Osteoblast (primary cell): ENCODE results near the gene CTCFL. TPM values are rescaled to one million over a fixed set of nuclear protein-coding genes. Genes with fewer than 3 reads are reported as not detected.
A peak's percentile ranks its signal among the peaks of the same experiment; 100 is the strongest.
"Not testable (repeated sequence)": the region's sequence is repeated elsewhere in the genome, so short reads cannot be mapped to it uniquely, and the experiment has no call there.

ENCODE experiments used
- DNase-seq: peaks from one replicate; pipeline ENCODE4 v3.0.0; 2011; ENCODE audit warnings: low spot score, mixed read lengths; ENCODE audit not compliant: insufficient read length; ENCODE audit errors: missing footprints
- H2AFZ ChIP-seq: 2 replicates; pipeline ENCODE4 v1.6.0; 2011; ENCODE audit warnings: mild to moderate bottlenecking, low read length
- H3K27ac ChIP-seq: 2 replicates; pipeline ENCODE4 v1.5.1; 2011; ENCODE audit warnings: mild to moderate bottlenecking, low read depth, low read length, moderate library complexity
- H3K27me3 ChIP-seq: 2 replicates; pipeline ENCODE4 v1.6.0; 2012; ENCODE audit warnings: mild to moderate bottlenecking, control low read depth, inconsistent platforms, low read length, moderate library complexity; ENCODE audit not compliant: insufficient read depth
- H3K36me3 ChIP-seq: 2 replicates; pipeline ENCODE4 v1.5.1; 2011; ENCODE audit warnings: mild to moderate bottlenecking, low read length, control low read depth, moderate library complexity; ENCODE audit not compliant: insufficient read depth
- H3K4me1 ChIP-seq: 2 replicates; pipeline ENCODE4 v1.5.1; 2011; ENCODE audit warnings: mild to moderate bottlenecking, low read length, control low read depth, moderate library complexity; ENCODE audit not compliant: insufficient read depth
- H3K4me2 ChIP-seq: 2 replicates; pipeline ENCODE4 v1.6.0; 2011; ENCODE audit warnings: mild to moderate bottlenecking, low read length; ENCODE audit not compliant: insufficient read depth
- H3K4me3 ChIP-seq: fragments of 200-600 bp; sonication (generic); 3 replicates; pipeline ENCODE4 v1.5.1; 2012; ENCODE audit warnings: mild to moderate bottlenecking, low read length, inconsistent platforms; ENCODE audit not compliant: insufficient read depth
- H3K79me2 ChIP-seq: 2 replicates; pipeline ENCODE4 v1.6.0; 2012; ENCODE audit warnings: mild to moderate bottlenecking, low read length, control low read depth, inconsistent platforms; ENCODE audit not compliant: insufficient read depth
- H3K9me3 ChIP-seq: 2 replicates; pipeline ENCODE4 v1.5.1; 2011; ENCODE audit warnings: low read depth, low read length, control low read depth
- H4K20me1 ChIP-seq: 2 replicates; pipeline ENCODE4 v1.6.0; 2012; ENCODE audit warnings: mild to moderate bottlenecking, low read length, control low read depth; ENCODE audit not compliant: insufficient read depth
- CTCF ChIP-seq: IDR thresholded peaks from 2 replicates; pipeline ENCODE4 v1.5.1; 2011; ENCODE audit warnings: mild to moderate bottlenecking, low read depth, low read length, moderate library complexity; ENCODE audit errors: extremely low read depth
- total RNA-seq: library from RNA; depleted of rRNA; stranded (reverse); fragments of >200 nt; gene quantifications from 2 replicates; pipeline ENCODE4 v1.2.3, GENCODE V29; 2012

The CTCFL gene
- total RNA-seq, 1 donor = not detected

DNA sequence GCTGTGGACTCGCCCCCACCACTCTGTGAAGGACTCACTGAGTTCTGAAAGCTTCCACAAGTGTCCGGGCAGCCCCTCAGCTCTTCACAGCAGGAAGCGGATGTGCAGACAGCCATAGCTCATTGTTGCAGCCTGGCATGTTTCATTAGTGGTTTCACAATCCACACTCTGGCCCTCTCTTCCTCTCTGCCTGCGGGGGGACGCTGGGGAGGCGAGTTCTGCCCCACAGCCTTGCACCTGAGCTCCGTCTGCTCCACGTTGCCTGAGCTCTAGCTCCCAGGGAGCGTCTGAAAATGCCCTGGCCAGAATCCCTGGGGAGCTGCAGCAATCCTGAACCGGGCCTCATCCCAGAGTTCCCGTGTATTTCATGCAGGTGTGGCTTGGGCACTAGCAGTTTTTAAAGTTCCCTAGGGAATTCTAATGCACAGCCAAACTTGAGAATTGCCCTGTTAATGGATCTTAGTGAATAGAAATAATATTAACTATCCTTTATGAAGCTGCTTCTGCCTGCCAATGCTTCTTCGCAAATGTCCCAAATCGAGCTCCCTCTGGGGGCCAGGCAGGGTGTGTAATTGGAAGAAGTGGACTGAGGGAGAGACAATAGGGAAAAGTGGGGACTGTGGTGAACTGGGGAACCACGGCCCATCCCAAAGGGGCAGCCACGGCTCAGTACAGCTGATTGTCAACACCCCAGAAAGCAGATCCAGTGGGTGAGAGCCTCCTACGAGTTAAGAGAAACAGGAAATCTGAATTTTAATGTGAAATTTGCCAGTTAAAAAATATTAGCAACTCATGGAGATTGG is 51.5 kb downstream of the CTCFL start:
- no peak overlapping the region for H3K27ac ChIP-seq
- H3K36me3 ChIP-seq = no peaks in the 10 kb centered on the region
- H3K4me1 ChIP-seq = no peaks in the 10 kb centered on the region
- H3K79me2 ChIP-seq = no peaks in the 10 kb centered on the region
- peaks cover 38% of the 10 kb centered on the region for H3K27me3 ChIP-seq
- no peaks in the 10 kb centered on the region for H3K9me3 ChIP-seq
- no peak overlapping the region for H2AFZ ChIP-seq
- no peak overlapping the region for H3K4me2 ChIP-seq
- H3K4me3 ChIP-seq = no peak overlapping the region
- no peak for TF ChIP-seq CTCF
- H4K20me1 ChIP-seq = no peaks in the 10 kb centered on the region
- DNase-seq = peak; percentile 59

GRCh38 chr20:57472474-57472873 is 52.5 kb downstream of the CTCFL start:
- H3K27ac ChIP-seq, H2AFZ ChIP-seq, H3K4me2 ChIP-seq, H3K36me3 ChIP-seq, H3K9me3 ChIP-seq, H3K4me1 ChIP-seq, H3K79me2 ChIP-seq, H4K20me1 ChIP-seq, H3K4me3 ChIP-seq: not testable (repeated sequence)
- peak; percentile 18 for DNase-seq
- peaks cover 32% of the 10 kb centered on the region for H3K27me3 ChIP-seq

DNA sequence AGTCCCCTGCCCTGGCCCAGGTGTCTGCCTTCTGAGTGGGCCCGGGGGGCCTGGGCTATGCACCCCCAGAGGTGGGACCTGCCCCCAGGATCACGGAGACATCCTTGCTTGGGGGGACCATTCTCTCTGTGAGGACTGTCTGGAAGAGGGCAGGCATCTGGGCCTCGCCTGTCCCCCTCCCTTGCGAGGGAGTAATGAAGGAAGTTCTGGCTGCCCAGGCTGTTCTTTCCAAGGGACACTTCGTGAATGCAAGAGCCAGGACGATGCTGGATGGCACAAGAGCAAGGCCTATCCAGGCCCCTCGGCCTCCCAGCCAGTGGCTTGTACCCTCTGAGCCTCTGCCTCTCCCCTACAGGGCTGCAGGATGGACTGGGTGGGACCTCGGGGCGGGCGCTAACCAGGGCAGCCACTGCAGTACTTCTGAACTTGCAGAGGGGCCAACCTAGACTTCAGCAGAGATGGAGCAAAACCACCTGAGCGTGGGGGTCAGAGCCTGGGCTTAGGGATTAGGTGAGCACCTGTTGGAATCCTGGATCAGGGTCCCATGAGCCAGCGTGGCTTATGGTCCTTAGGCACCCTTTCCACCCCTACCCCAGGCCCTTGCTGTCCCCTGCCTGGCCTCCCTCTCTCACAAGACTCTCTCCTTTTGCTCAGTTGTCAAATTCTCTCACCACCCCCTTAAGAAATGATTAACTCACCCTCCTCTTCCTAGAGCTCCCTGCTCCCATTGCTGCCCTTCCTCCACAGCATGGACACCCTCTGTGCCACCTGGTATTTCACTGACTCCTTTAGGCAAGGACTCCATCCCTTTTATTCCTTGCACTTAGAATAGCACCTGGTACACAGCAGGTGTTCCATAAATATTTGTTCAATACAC is 53.2 kb downstream of the CTCFL start:
- no peaks in the 10 kb centered on the region for H4K20me1 ChIP-seq
- no peak overlapping the region for H3K4me2 ChIP-seq
- TF ChIP-seq CTCF = no peak
- H3K27me3 ChIP-seq = peaks cover 32% of the 10 kb centered on the region
- no peak overlapping the region for H3K27ac ChIP-seq
- no peak overlapping the region for H3K4me3 ChIP-seq
- no peaks in the 10 kb centered on the region for H3K4me1 ChIP-seq
- no peaks in the 10 kb centered on the region for H3K79me2 ChIP-seq
- DNase-seq = peak; percentile 53
- no peak overlapping the region for H2AFZ ChIP-seq
- H3K36me3 ChIP-seq = no peaks in the 10 kb centered on the region
- no peaks in the 10 kb centered on the region for H3K9me3 ChIP-seq

- H3K27ac ChIP-seq = no peak overlapping the region
- H3K4me2 ChIP-seq = no peak overlapping the region
- no peaks in the 10 kb centered on the region for H3K79me2 ChIP-seq
- DNase-seq = peak; percentile 43
- peaks cover 29% of the 10 kb centered on the region for H3K27me3 ChIP-seq
- no peak overlapping the region for H3K4me3 ChIP-seq
- no peak for TF ChIP-seq CTCF
- H4K20me1 ChIP-seq = no peaks in the 10 kb centered on the region
- H2AFZ ChIP-seq = no peak overlapping the region
- no peaks in the 10 kb centered on the region for H3K36me3 ChIP-seq
- H3K4me1 ChIP-seq = no peaks in the 10 kb centered on the region
- H3K9me3 ChIP-seq = no peaks in the 10 kb centered on the region
Observed at GRCh38 chr20:57470666-57471495, 54.1 kb downstream of the CTCFL start.
